Upper lobe of left lung (tissue), 4 donors: Measurements from ENCODE around the gene NRXN3.

ENCODE experiments used
- CTCF ChIP-seq, 6 experiments: fragments of 450-650 bp in 4 of 6; fragments of 200-600 bp in 2 of 6; sonication (generic) in 2 of 6; IDR thresholded peaks; one replicate each; pipeline ENCODE4 v1.5.1; 2016 to 2019; ENCODE audit warnings: antibody characterized with exemption in 6 of 6
- EP300 ChIP-seq, 4 donors: sonication (generic); formaldehyde crosslinking; IDR thresholded peaks; one replicate each; pipeline ENCODE4 v1.5.1; 2017; ENCODE audit warnings: antibody characterized with exemption in 4 of 4, control low read depth in 2 of 4
- POLR2A ChIP-seq, 4 donors: fragments of 450-650 bp; IDR thresholded peaks; one replicate each; pipeline ENCODE4 v1.5.1; 2016 to 2017; ENCODE audit warnings: antibody characterized with exemption in 4 of 4, mild to moderate bottlenecking in 2 of 4

- TF ChIP-seq CTCF (IDR thresholded peaks at IDR 0.05) = no peak
- no peak for TF ChIP-seq POLR2A (IDR thresholded peaks at IDR 0.05)
- no peak for TF ChIP-seq EP300 (IDR thresholded peaks at IDR 0.05)
Measured at GRCh38 chr14:79584679-79585078, 1414.5 kb downstream of the NRXN3 start.
